Suprapubic skin (tissue), 4 donors: ENCODE data around the gene ACTG1.

Experiments
- CTCF ChIP-seq, 2 donors: fragments of 200-600 bp in 1 of 2; fragments of 450-650 bp in 1 of 2; sonication (generic) in 1 of 2; IDR thresholded peaks; one replicate each; pipeline ENCODE4 v1.5.1; 2016 to 2019; ENCODE audit warnings: antibody characterized with exemption in 2 of 2, mild to moderate bottlenecking in 1 of 2, moderate library complexity in 1 of 2
- POLR2A ChIP-seq, 2 donors: fragments of 450-650 bp; IDR thresholded peaks; one replicate each; pipeline ENCODE4 v1.6.1; 2017; ENCODE audit warnings: antibody characterized with exemption in 2 of 2, mild to moderate bottlenecking in 2 of 2, moderate library complexity in 2 of 2
- POLR2AphosphoS5 ChIP-seq, 3 donors: sonication (generic); formaldehyde crosslinking; IDR thresholded peaks; one replicate each; pipeline ENCODE4 v1.6.1; 2017; ENCODE audit warnings: antibody characterized with exemption in 3 of 3

- TF ChIP-seq POLR2A (IDR thresholded peaks at IDR 0.05) = no peak
- TF ChIP-seq CTCF (IDR thresholded peaks at IDR 0.05) = no peak
- TF ChIP-seq POLR2AphosphoS5 (IDR thresholded peaks at IDR 0.05) = no peak
Measured at GRCh38 chr17:81549031-81549557, 36.5 kb upstream of the ACTG1 start.
